ENCODE results near the gene ANKRA2. TPM values are rescaled to one million over a fixed set of nuclear protein-coding genes. Genes with fewer than 3 reads are reported as not detected.

The ANKRA2 gene
- total and polyA plus RNA-seq, 10 of the 15 experiments (the other 5 are each of a cell fraction or from before 2014, with no cell fraction given) = 12.3 to 47.1 (median 21.9) TPM

- TF ChIP-seq BHLHE40 (IDR thresholded peaks at IDR 0.05; ENCODE audit: borderline replicate concordance in 1 of 2, low read depth in 2 of 2, low read length in 1 of 2) = 0 out of 4 replicates have a peak, but pooled peaks of 1 of the 2 experiments have one; percentile 17
- no peak for TF ChIP-seq RELA (IDR thresholded peaks at IDR 0.05; ENCODE audit: borderline replicate concordance, partially characterized antibody)
- 0 out of 2 replicates have a peak, but pooled peaks have one; percentile 58 for TF ChIP-seq RB1 (IDR thresholded peaks at IDR 0.05; ENCODE audit: borderline replicate concordance)
- 0 out of 2 replicates have a peak, but pooled peaks have one; percentile 29 for TF ChIP-seq RUNX3 (IDR thresholded peaks at IDR 0.05; ENCODE audit: low read length)
- peak; percentile 83 to 96 (median 92) for TF ChIP-seq CTCF (IDR thresholded peaks at IDR 0.05 in 2 of 3, conservative IDR thresholded peaks at IDR 0.05 in 1 of 3; ENCODE audit: control insufficient read depth in 2 of 3, extremely low read depth in 1 of 3, insufficient read depth in 1 of 3, low read depth in 3 of 3, low read length in 3 of 3)
- no peak for TF ChIP-seq BACH1 (IDR thresholded peaks at IDR 0.05; ENCODE audit: borderline replicate concordance)
Measured at GRCh38 chr5:73519531-73520283, 45.7 kb downstream of the ANKRA2 start (continued).

GRCh38 chr5:73515232-73515631 lies 50.2 kb downstream of the ANKRA2 start:
- H3K9me3 ChIP-seq (replicated peaks; ENCODE audit: control insufficient read depth, insufficient read depth, low read length) = no peaks in the 10 kb centered on the region
- ATAC-seq (no peak), DNase-seq (ENCODE audit: low read depth, low spot score) (no peak), FAIRE-seq (no peak)
- H3K36me3 ChIP-seq (ENCODE audit: control insufficient read depth in 2 of 2, insufficient read depth in 2 of 2, low read length in 1 of 2) = no peaks in the 10 kb centered on the region
- H4K20me1 ChIP-seq (ENCODE audit: control insufficient read depth, insufficient read depth) = no peaks in the 10 kb centered on the region
- CTCF ChIA-PET = interaction anchor here (0.6 to 10.3 kb wide), 3 partner anchors 16 to 253 kb away, joined by 3 to 139 read pairs (median 3); no protein-coding TSS in a partner anchor
- H3K27ac ChIP-seq (ENCODE audit: control insufficient read depth, insufficient read depth) = no peak overlapping the region
- RAD21 ChIA-PET (ENCODE audit: unreplicated experiment) = no interaction called here
- no peaks in the 10 kb centered on the region for H3K79me2 ChIP-seq (ENCODE audit: control insufficient read depth, insufficient read depth, low read length)
- H3K4me1 ChIP-seq (ENCODE audit: control insufficient read depth, insufficient read depth, low read length) = no peaks in the 10 kb centered on the region
- in situ Hi-C loops (cut with MboI) = no loop called here
- no peak overlapping the region for H3K9ac ChIP-seq (ENCODE audit: control insufficient read depth, insufficient read depth, low read length)
- no peak overlapping the region for H3K4me2 ChIP-seq (ENCODE audit: control insufficient read depth, insufficient read depth)
- SMC1A ChIA-PET (ENCODE audit: uncharacterized antibody, unreplicated experiment) = interaction anchor here (0.5 to 1.8 kb wide), 4 partner anchors 9 to 80 kb away, joined by 3 to 4 read pairs (median 4); no protein-coding TSS in a partner anchor
- no peak overlapping the region for H2AFZ ChIP-seq (ENCODE audit: control insufficient read depth, low read depth, low read length)
- no peaks in the 10 kb centered on the region for H3K27me3 ChIP-seq (replicated peaks in 1 of 2; ENCODE audit: control insufficient read depth in 2 of 2, insufficient read depth in 2 of 2, low read length in 1 of 2)
- intact Hi-C loops (cut with micrococcal nuclease; ENCODE audit: unreplicated experiment) = no loop called here
- no TSS peak for BruUV-seq (replicated peaks)
- POLR2A ChIA-PET = no interaction called here
- 71% methylated on average over 4 of the region's 4 CpGs for WGBS (ENCODE audit: insufficient coverage, insufficient replicate concordance, low lambda C conversion rate, missing lambda C conversion rate)
- H3K4me3 ChIP-seq = no peak overlapping the region
- TF ChIP-seq NFYB (IDR thresholded peaks at IDR 0.05; ENCODE audit: insufficient read depth, low read depth, low read length) = no peak
- TF ChIP-seq SMC3 (IDR thresholded peaks at IDR 0.05; ENCODE audit: borderline replicate concordance, low read length) = no peak
- no peak for TF ChIP-seq ZNF384 (IDR thresholded peaks at IDR 0.05; ENCODE audit: borderline replicate concordance, low read depth, low read length)
- no peak for TF ChIP-seq BRCA1 (IDR thresholded peaks at IDR 0.05; ENCODE audit: low read depth, low read length)
- TF ChIP-seq ZNF274 (IDR thresholded peaks at IDR 0.05; ENCODE audit: insufficient read depth, insufficient read length) = no peak
- no peak for TF ChIP-seq HDGF (IDR thresholded peaks at IDR 0.05)
- TF ChIP-seq FOXM1 (IDR thresholded peaks at IDR 0.05; ENCODE audit: low read depth, low read length) = no peak
- no peak for TF ChIP-seq EED (IDR thresholded peaks at IDR 0.05; ENCODE audit: low read depth)
- TF ChIP-seq MEF2A (IDR thresholded peaks at IDR 0.05; ENCODE audit: insufficient read depth, low read depth, low read length) = no peak
- no peak for TF ChIP-seq NR2C2 (IDR thresholded peaks at IDR 0.05; ENCODE audit: borderline replicate concordance, control insufficient read depth, insufficient read length, low read depth)
- no peak for TF ChIP-seq POLR2AphosphoS5 (IDR thresholded peaks at IDR 0.05; ENCODE audit: low read length)
- TF ChIP-seq, protein P1, sequence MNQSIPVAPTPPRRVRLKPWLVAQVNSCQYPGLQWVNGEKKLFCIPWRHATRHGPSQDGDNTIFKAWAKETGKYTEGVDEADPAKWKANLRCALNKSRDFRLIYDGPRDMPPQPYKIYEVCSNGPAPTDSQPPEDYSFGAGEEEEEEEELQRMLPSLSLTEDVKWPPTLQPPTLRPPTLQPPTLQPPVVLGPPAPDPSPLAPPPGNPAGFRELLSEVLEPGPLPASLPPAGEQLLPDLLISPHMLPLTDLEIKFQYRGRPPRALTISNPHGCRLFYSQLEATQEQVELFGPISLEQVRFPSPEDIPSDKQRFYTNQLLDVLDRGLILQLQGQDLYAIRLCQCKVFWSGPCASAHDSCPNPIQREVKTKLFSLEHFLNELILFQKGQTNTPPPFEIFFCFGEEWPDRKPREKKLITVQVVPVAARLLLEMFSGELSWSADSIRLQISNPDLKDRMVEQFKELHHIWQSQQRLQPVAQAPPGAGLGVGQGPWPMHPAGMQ (IDR thresholded peaks at IDR 0.05; ENCODE audit: borderline replicate concordance) = no peak
- no peak for TF ChIP-seq BACH1 (IDR thresholded peaks at IDR 0.05; ENCODE audit: borderline replicate concordance)
- no peak for TF ChIP-seq SUPT20H (IDR thresholded peaks at IDR 0.05; ENCODE audit: borderline replicate concordance, control insufficient read depth, low read depth, low read length)
- TF ChIP-seq STAT3 (IDR thresholded peaks at IDR 0.05; ENCODE audit: low read depth, low read length) = no peak
